A673 (cell line): ENCODE measurements around the gene TMEM45B. TPM values are rescaled to one million over a fixed set of nuclear protein-coding genes. Genes with fewer than 3 reads are reported as not detected.
"Not testable (repeated sequence)": the region's sequence is repeated elsewhere in the genome, so short reads cannot be mapped to it uniquely, and the experiment has no call there.

ENCODE experiments used
- BruUV-seq: library from RNA; stranded (reverse); fragments of 400-500 nt; replicated peaks from 2 replicates; lab custom pipeline; 2021; lab: Mats Ljungman, UMichigan
- CTCF ChIA-PET: fragments of 300-600 bp; sonication (Branson Sonifier 250); formaldehyde crosslinking; loops from one replicate; lab custom pipeline; 2022; ENCODE audit warnings: antibody characterized with exemption; lab: Charles Lee
- POLR2A ChIA-PET: fragments of 300-600 bp; sonication (Branson Sonifier 250); formaldehyde crosslinking; loops from one replicate; lab custom pipeline; 2022; ENCODE audit warnings: antibody characterized with exemption; ENCODE audit not compliant: low non-redundant PET; lab: Charles Lee
- DNase-seq: peaks from one replicate; pipeline ENCODE4 v3.0.0-alpha.2; 2015; ENCODE audit warnings: low spot score
- H3K27ac ChIP-seq: fragments of 200-600 bp; sonication (generic); 2 replicates; pipeline ENCODE4 v1.5.1; 2016; ENCODE audit warnings: mixed run types, low read depth, mild to moderate bottlenecking, mixed read lengths, antibody characterized with exemption, low read length; ENCODE audit not compliant: poor library complexity, severe bottlenecking
- H3K27me3 ChIP-seq: fragments of 200-600 bp; sonication (generic); replicated peaks from 2 replicates; pipeline ENCODE4 v1.6.1; 2017; ENCODE audit warnings: mixed run types, low read depth, mild to moderate bottlenecking, mixed read lengths, antibody characterized with exemption, low read length; ENCODE audit not compliant: insufficient read depth, poor library complexity
- H3K36me3 ChIP-seq: fragments of 200-600 bp; sonication (generic); 2 replicates; pipeline ENCODE4 v1.6.1; 2016; ENCODE audit warnings: mixed run types, mild to moderate bottlenecking, mixed read lengths, antibody characterized with exemption, low read length; ENCODE audit not compliant: insufficient read depth, poor library complexity, severe bottlenecking
- H3K4me1 ChIP-seq: fragments of 200-600 bp; sonication (generic); 2 replicates; pipeline ENCODE4 v1.6.1; 2017; ENCODE audit warnings: mixed run types, mild to moderate bottlenecking, mixed read lengths, antibody characterized with exemption, low read length; ENCODE audit not compliant: insufficient read depth, poor library complexity, severe bottlenecking
- H3K4me3 ChIP-seq: fragments of 200-600 bp; sonication (generic); 2 replicates; pipeline ENCODE4 v1.5.1; 2016; ENCODE audit warnings: low read depth, mixed run types, mild to moderate bottlenecking, mixed read lengths, low read length; ENCODE audit not compliant: poor library complexity, severe bottlenecking
- H3K9me3 ChIP-seq: fragments of 200-600 bp; sonication (generic); 2 replicates; pipeline ENCODE4 v1.6.1; 2016; ENCODE audit warnings: mixed run types, low read depth, mild to moderate bottlenecking, mixed read lengths, antibody characterized with exemption, low read length; ENCODE audit not compliant: poor library complexity, severe bottlenecking
- CTCF ChIP-seq: fragments of 300-800, 200-600 bp; sonication (generic); conservative IDR thresholded peaks from 2 replicates; pipeline ENCODE4 v1.5.1; 2017; ENCODE audit warnings: low read depth, mild to moderate bottlenecking, antibody characterized with exemption, low read length, moderate library complexity, mixed read lengths
- EZH2 ChIP-seq: fragments of 200-600 bp; sonication (generic); IDR thresholded peaks from 2 replicates; pipeline ENCODE4 v1.6.1; 2017; ENCODE audit warnings: borderline replicate concordance, low read depth, mild to moderate bottlenecking, mixed read lengths, antibody characterized with exemption, low read length; ENCODE audit not compliant: poor library complexity, severe bottlenecking
- intact Hi-C: fragments of 100-400 bp; cut with micrococcal nuclease; formaldehyde crosslinking; loops from one replicate; pipeline ENCODE4 v1.10.0; 2022; ENCODE audit not compliant: unreplicated experiment
- total RNA-seq: library from RNA; stranded (reverse); gene quantifications from 2 replicates; pipeline ENCODE4 v1.2.3, GENCODE V29; 2021

The TMEM45B gene
- total RNA-seq, 1 experiment from 2014 or later: not detected

GRCh38 chr11:129846508-129847335 lies 31.1 kb downstream of the TMEM45B start:
- CTCF ChIA-PET: no interaction called here

GRCh38 chr11:129847361-129847760 lies 31.7 kb downstream of the TMEM45B start:
- BruUV-seq, H3K4me3 ChIP-seq, H3K27ac ChIP-seq, H3K4me1 ChIP-seq, DNase-seq, intact Hi-C loops, H3K27me3 ChIP-seq, CTCF ChIA-PET, H3K36me3 ChIP-seq, H3K9me3 ChIP-seq, POLR2A ChIA-PET: not testable (repeated sequence)

More at GRCh38 chr11:129846508-129847335, 31.1 kb downstream of the TMEM45B start:
- intact Hi-C loops: no loop called here
- TF ChIP-seq CTCF (no peak), EZH2 (no peak)
- no peaks in the 10 kb centered on the region for H3K9me3 ChIP-seq
- DNase-seq: no peak
- H3K4me1 ChIP-seq: no peaks in the 10 kb centered on the region
- H3K36me3 ChIP-seq: no peaks in the 10 kb centered on the region
- no peak overlapping the region for H3K4me3 ChIP-seq
- POLR2A ChIA-PET: no interaction called here
- H3K27me3 ChIP-seq: no peaks in the 10 kb centered on the region
- no peak overlapping the region for H3K27ac ChIP-seq
- no TSS peak for BruUV-seq

GRCh38 chr11:129849447-129850130 lies 33.9 kb downstream of the TMEM45B start:
- CTCF ChIA-PET: no interaction called here
- no peak overlapping the region for H3K27ac ChIP-seq
- H3K9me3 ChIP-seq: no peaks in the 10 kb centered on the region
- no TSS peak for BruUV-seq
- POLR2A ChIA-PET: no interaction called here
- intact Hi-C loops: no loop called here
- H3K4me1 ChIP-seq: no peaks in the 10 kb centered on the region
- no peaks in the 10 kb centered on the region for H3K36me3 ChIP-seq
- no peak for DNase-seq
- no peak for TF ChIP-seq CTCF
- no peak overlapping the region for H3K4me3 ChIP-seq
- H3K27me3 ChIP-seq: no peaks in the 10 kb centered on the region
